Tibial nerve (tissue), 3 donors: ENCODE measurements around the gene ABCC8.

Experiments
- CTCF ChIP-seq, 5 experiments: fragments of 200-600 bp in 3 of 5; fragments of 450-650 bp in 2 of 5; sonication (generic) in 3 of 5; IDR thresholded peaks; one replicate each; pipeline ENCODE4 v1.5.1; 2016 to 2019; ENCODE audit warnings: antibody characterized with exemption in 5 of 5, mild to moderate bottlenecking in 3 of 5, moderate library complexity in 2 of 5
- POLR2A ChIP-seq, 2 donors: fragments of 450-650 bp; IDR thresholded peaks; one replicate each; pipeline ENCODE4 v1.6.1; 2017; ENCODE audit warnings: antibody characterized with exemption in 2 of 2, mild to moderate bottlenecking in 2 of 2, moderate library complexity in 2 of 2

DNA sequence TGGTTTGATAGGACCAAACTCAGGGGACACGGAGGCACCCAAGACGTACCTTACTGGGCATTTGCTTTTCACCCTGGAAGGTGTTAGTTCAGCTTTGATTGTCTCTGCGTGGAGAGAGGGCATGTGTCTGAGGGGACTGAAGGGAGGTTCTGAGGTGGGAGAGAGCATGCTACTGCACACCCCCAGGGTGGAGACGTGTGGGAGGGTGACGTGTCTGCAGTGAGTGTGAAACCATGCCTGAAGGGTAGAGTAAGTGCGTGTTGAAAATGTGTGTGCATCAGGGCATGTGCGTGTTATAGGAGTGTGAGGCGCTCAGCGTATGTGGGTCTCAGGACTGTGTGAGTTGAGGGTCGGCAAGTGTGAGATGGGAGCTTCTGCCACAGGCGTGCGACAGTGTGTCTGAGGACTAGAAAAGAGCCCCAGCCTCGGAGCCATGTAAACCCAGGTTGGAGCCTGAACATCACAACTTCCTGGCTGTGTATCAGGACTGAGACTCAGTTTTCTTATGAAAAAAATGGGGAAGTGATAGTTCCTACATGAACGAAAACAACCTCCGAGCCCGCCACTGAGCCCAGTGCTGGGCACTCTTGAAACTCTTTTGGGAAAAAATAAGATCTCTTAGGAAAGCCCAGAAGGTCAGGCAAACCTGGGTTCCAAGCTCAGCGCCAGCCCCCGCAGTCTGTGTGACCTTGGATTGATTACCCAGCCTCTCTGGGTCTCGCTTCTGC, 76.4 kb downstream of the ABCC8 start:
- TF ChIP-seq CTCF (IDR thresholded peaks at IDR 0.05) (no peak), POLR2A (IDR thresholded peaks at IDR 0.05) (no peak)
